Measurements from ENCODE around the gene BMF.

DNA sequence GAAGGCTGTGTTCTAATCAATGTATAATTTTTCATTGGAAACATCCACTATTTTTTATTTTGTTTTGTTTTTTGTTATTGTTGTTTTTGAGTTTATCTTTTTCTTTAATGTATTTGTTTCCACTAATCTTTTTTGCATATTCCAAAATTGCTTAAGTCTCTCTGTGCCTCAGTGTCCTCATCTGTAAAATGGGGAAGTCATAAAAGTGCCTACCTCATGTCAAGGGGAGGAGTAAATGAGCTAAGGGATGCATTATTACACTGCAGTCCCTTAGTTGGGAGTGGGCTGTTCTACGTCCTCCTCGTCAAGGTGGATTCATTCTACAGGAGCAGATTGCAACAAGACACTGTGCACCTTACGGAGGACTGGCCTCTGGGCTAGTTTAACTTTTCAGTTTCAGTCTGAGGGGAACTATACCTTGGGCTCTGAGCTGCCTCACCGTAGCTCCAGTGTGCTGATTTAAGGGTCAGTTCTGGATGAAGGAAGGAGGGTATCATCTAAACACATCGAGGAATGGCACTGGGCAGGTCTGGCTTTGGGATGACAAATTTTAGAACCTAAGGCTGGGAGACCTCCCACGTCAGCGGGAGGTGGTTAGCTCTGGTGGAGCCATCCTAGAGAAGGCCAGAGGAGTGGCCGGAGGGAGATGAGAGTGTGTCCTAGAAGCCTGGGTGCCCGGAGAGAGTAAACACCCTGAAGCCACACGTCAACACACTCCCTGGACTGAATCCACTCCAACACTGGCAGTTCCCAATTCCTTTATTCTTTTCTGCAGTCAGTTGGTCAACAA lies 64.6 kb downstream of the BMF start:
- TF ChIP-seq POLR2A (IDR thresholded peaks at IDR 0.05) = no peak
- TF ChIP-seq EP300 (IDR thresholded peaks at IDR 0.05) = no peak
- TF ChIP-seq, protein P1, sequence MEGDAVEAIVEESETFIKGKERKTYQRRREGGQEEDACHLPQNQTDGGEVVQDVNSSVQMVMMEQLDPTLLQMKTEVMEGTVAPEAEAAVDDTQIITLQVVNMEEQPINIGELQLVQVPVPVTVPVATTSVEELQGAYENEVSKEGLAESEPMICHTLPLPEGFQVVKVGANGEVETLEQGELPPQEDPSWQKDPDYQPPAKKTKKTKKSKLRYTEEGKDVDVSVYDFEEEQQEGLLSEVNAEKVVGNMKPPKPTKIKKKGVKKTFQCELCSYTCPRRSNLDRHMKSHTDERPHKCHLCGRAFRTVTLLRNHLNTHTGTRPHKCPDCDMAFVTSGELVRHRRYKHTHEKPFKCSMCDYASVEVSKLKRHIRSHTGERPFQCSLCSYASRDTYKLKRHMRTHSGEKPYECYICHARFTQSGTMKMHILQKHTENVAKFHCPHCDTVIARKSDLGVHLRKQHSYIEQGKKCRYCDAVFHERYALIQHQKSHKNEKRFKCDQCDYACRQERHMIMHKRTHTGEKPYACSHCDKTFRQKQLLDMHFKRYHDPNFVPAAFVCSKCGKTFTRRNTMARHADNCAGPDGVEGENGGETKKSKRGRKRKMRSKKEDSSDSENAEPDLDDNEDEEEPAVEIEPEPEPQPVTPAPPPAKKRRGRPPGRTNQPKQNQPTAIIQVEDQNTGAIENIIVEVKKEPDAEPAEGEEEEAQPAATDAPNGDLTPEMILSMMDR (IDR thresholded peaks at IDR 0.05) = no peak
- TF ChIP-seq POLR2AphosphoS5 (IDR thresholded peaks at IDR 0.05) = no peak

Measured in sigmoid colon (tissue), 4 donors.